Neural cell (in vitro differentiated cells): Measurements from ENCODE around the gene TTC21A.

Source experiments
- CTCF ChIP-seq: fragments of 450-650 bp; IDR thresholded peaks from 2 replicates; pipeline ENCODE4 v1.5.1; 2014; ENCODE audit warnings: antibody characterized with exemption, mild to moderate bottlenecking, moderate library complexity; ENCODE audit not compliant: poor library complexity, severe bottlenecking
- EP300 ChIP-seq: fragments of 450-650 bp; conservative IDR thresholded peaks from 2 replicates; pipeline ENCODE4 v1.6.1; 2014; ENCODE audit warnings: antibody characterized with exemption, mild to moderate bottlenecking, moderate library complexity; ENCODE audit not compliant: poor library complexity, severe bottlenecking
- EZH2 ChIP-seq: fragments of 200-600, 300-800 bp; shearing (Covaris generic), sonication (generic); IDR thresholded peaks from 2 replicates; pipeline ENCODE4 v1.6.1; 2014; ENCODE audit warnings: antibody characterized with exemption, low read length, borderline replicate concordance, mild to moderate bottlenecking; ENCODE audit not compliant: insufficient read depth, poor library complexity, severe bottlenecking
- MXI1 ChIP-seq: fragments of 450-650 bp; conservative IDR thresholded peaks from 2 replicates; pipeline ENCODE4 v1.6.1; 2014; ENCODE audit warnings: antibody characterized with exemption, mild to moderate bottlenecking; ENCODE audit not compliant: poor library complexity, severe bottlenecking

DNA sequence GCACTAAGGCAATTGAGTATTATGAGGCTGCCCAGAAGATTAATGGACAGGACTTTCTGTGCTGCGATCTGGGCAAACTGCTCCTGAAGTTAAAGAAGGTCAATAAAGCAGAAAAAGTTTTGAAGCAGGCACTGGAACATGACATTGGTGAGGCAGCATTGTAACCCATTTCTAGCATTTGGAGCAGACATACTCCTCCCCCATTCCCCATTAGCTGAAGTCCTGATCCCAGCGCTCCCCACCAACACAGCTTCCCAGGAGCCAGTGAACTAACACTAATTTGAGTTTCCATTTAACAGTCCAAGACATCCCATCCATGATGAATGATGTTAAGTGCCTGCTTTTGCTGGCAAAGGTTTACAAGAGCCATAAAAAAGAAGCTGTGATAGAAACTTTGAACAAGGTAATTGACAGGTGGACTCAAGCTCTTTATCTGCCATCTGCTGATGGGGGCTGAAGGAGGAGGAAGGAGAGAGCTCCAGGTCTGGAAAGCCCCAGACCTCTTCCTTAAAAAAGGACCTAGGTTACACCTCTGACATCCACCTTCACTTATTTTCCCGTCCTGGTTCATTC, 23.3 kb downstream of the TTC21A start:
- no peak for TF ChIP-seq EP300
- no peak for TF ChIP-seq CTCF
- TF ChIP-seq EZH2: no peak
- TF ChIP-seq MXI1: no peak
